NT2/D1 (cell line): ENCODE results near the gene SARS1.

Experiments
- DNase-seq: peaks from one replicate; pipeline ENCODE4 v3.0.0-alpha.2; 2011; ENCODE audit warnings: low read depth, low spot score
- H3K27me3 ChIP-seq: 2 replicates; pipeline ENCODE4 v1.6.0; 2011; ENCODE audit warnings: mild to moderate bottlenecking; ENCODE audit not compliant: insufficient read length, insufficient read depth
- H3K36me3 ChIP-seq: 2 replicates; pipeline ENCODE4 v1.6.1; 2011; ENCODE audit warnings: mild to moderate bottlenecking, low read length, mixed read lengths; ENCODE audit not compliant: insufficient read depth, insufficient read length
- H3K4me1 ChIP-seq: 2 replicates; pipeline ENCODE4 v1.5.1; 2011; ENCODE audit not compliant: insufficient read depth, insufficient read length
- H3K4me3 ChIP-seq: 2 replicates; pipeline ENCODE4 v1.5.1; 2011; ENCODE audit warnings: low read depth; ENCODE audit not compliant: insufficient read length
- H3K9ac ChIP-seq: 2 replicates; pipeline ENCODE4 v1.6.0; 2011; ENCODE audit warnings: low read depth; ENCODE audit not compliant: insufficient read length
- H3K9me3 ChIP-seq: 2 replicates; pipeline ENCODE4 v1.5.1; 2011; ENCODE audit warnings: mild to moderate bottlenecking, low read length; ENCODE audit not compliant: insufficient read depth
- SUZ12 ChIP-seq: IDR thresholded peaks from 2 replicates; pipeline ENCODE4 v1.6.1; 2011; ENCODE audit not compliant: insufficient read length, insufficient read depth; ENCODE audit errors: extremely low read depth
- YY1 ChIP-seq: IDR thresholded peaks from 2 replicates; pipeline ENCODE4 v1.6.1; 2011; ENCODE audit not compliant: insufficient read length, insufficient read depth
- ZNF274 ChIP-seq: IDR thresholded peaks from 2 replicates; pipeline ENCODE4 v1.6.1; 2011; ENCODE audit warnings: mild to moderate bottlenecking, low read depth, low read length

The SARS1 gene

DNA sequence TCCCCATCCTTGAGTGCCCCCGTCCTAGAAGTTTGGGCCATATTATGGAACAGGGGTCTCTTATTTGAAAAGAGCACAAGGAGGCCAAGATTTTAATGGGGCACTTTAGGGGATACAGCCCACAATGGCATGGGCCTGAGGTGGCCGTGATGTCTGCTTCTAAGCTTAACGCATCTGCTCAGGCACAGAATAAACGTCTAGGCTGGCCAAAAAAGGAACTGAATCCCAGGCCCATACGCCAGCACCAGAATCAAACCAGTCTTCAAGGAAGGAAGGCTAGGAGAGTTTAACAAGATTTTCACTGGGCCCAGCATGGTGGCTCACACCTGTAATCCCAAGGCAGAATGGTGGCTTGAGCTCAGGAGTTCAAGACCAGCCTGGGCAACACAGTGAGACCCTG, 9.2 kb upstream of the SARS1 start:
- no peaks in the 10 kb centered on the region for H3K36me3 ChIP-seq
- no peak for DNase-seq
- peaks cover 3% of the 10 kb centered on the region for H3K27me3 ChIP-seq
- no peak overlapping the region for H3K9ac ChIP-seq
- H3K4me1 ChIP-seq, result peaks cover 4% of the 10 kb centered on the region
- no peaks in the 10 kb centered on the region for H3K9me3 ChIP-seq
- H3K4me3 ChIP-seq, result no peak overlapping the region
- TF ChIP-seq SUZ12 (no peak), ZNF274 (no peak), YY1 (no peak)

DNA sequence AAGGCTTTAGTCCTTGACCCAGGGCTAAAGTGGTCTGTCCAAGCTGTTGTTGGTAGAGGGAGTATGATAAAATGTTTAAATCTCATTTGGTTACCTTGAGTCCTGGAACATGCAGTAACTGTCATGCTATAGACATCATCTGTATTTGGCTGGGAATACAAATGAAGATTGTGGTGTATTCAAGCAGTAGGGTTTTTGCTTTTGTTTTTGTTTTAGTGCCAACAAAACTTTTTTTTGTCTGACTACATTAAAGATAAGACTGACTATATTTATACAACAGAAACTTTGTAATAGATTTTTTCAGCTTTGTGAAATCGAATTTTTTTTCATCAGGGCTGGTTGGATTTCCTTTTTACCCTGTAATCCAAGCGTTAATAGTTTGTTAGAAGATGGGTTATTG, 7.4 kb upstream of the SARS1 start:
- no peak overlapping the region for H3K4me3 ChIP-seq
- peaks cover 2% of the 10 kb centered on the region for H3K4me1 ChIP-seq
- H3K36me3 ChIP-seq, result no peaks in the 10 kb centered on the region
- DNase-seq, result no peak
- no peak overlapping the region for H3K9ac ChIP-seq
- no peaks in the 10 kb centered on the region for H3K9me3 ChIP-seq
- H3K27me3 ChIP-seq, result peaks cover 6% of the 10 kb centered on the region
- TF ChIP-seq YY1 (no peak), SUZ12 (no peak), ZNF274 (no peak)

DNA sequence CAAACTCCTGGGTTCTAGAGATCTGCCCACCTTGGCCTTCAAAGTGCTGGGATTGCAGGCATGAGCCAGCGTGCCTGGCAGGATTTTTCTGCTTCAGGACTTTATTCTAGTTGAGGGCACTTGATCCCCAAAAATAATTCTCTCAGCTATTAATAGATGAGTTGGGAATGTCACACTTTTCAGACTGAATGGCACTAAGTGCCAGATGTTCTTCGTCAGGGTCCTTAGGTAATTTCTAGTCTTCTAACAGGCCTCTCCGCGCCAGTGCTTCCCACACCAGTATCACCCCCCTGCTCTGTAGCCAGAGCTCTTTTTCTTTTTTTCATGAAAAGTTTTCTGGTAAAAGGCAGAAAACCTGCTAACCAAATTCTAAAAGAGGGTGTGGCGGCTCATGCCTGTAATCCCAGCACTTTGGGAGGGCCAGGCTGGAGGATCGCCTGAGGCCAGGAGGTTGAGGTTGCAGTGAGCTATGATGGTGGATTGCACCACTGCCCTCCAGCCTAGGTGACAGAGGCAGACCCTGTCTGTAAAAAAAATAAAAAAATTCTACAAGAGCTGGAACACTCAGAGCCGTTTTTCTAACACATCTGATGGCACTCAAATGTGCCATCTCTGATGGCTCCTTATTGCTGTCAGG, 6.1 kb upstream of the SARS1 start:
- Histone ChIP-seq H3K27me3 (peaks cover 6% of the 10 kb centered on the region), H3K4me1 (no peaks in the 10 kb centered on the region), H3K9ac (no peak overlapping the region), H3K9me3 (no peaks in the 10 kb centered on the region), H3K36me3 (no peaks in the 10 kb centered on the region), H3K4me3 (no peak overlapping the region)
- TF ChIP-seq ZNF274 (no peak), SUZ12 (no peak), YY1 (no peak)
- DNase-seq, result no peak

DNA sequence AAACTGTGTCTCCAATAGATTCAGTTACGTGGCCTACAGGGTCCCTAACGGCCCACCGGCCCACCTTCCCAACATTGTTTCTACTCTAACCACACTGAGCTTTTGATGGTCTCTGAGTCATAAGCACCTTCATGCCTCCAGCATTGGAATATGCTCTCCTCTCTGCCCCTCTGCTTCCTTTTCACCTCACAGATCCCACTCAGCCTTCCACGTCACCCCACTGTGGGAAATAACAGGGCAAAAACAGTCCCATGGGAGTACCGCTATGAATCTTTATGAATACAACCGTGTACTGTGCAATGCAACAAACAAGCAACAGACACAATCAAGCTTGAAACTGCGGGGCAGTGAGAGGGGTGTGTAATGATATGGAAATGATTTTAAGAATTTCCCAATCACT, 5.3 kb upstream of the SARS1 start:
- H3K27me3 ChIP-seq, result peaks cover 6% of the 10 kb centered on the region
- H3K9ac ChIP-seq, result no peak overlapping the region
- no peaks in the 10 kb centered on the region for H3K36me3 ChIP-seq
- H3K9me3 ChIP-seq, result no peaks in the 10 kb centered on the region
- TF ChIP-seq ZNF274 (no peak), YY1 (no peak), SUZ12 (no peak)
- DNase-seq, result no peak
- no peak overlapping the region for H3K4me3 ChIP-seq
- H3K4me1 ChIP-seq, result no peaks in the 10 kb centered on the region

DNA sequence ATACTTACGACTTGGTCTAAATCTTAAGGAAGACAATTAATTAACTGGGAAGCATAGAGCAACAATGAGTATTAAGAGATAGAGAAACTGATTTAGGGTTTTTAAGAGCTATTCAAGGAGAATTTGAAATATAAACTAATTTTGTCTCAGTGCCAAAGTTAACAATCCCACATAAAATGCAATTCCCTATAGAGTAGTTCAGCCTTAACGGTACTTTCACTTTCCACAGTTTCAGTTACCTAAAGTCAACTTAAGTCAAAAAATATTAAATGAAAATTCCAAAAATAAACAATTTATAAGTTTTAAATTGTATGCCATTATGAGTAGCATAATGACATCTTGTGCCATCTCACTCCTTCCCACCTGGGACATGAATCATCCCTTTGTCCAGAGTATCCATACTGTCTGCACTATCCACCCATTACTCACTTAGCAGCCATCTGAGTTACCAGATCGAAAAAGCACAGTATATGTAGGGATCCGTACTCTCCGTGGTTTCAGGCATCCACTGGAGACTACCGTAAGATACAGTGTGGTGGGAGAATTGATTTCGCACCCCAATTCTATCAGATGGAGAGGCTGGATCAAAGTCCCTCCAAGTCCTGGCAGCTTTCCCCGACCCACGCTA, 4.8 kb upstream of the SARS1 start:
- H3K9ac ChIP-seq, result no peak overlapping the region
- no peak overlapping the region for H3K4me3 ChIP-seq
- no peaks in the 10 kb centered on the region for H3K36me3 ChIP-seq
- TF ChIP-seq SUZ12 (no peak), ZNF274 (no peak), YY1 (no peak)
- DNase-seq, result no peak
- peaks cover 6% of the 10 kb centered on the region for H3K27me3 ChIP-seq
- no peaks in the 10 kb centered on the region for H3K4me1 ChIP-seq
- H3K9me3 ChIP-seq, result no peaks in the 10 kb centered on the region

DNA sequence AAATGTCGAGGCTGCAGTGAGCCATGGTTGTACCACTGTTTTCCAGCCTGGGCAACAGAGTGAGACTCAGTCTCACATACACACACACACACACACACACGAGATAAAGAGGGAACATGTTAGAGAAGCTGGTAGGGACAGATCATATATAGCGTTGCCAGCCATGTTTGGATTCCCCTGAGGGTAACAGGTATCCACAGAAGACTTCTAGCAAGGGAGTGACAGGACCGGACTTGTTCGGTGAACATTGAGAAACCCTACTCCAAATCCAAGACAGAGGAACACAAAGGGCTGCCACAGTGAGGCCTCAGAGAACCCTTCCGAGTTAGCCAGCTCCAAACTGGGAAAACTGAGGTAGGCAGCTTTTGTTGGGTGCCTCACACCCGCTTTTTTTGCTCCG, 3.7 kb upstream of the SARS1 start:
- H3K4me3 ChIP-seq, result no peak overlapping the region
- H3K9me3 ChIP-seq, result no peaks in the 10 kb centered on the region
- TF ChIP-seq YY1 (no peak), SUZ12 (no peak), ZNF274 (no peak)
- H3K9ac ChIP-seq, result no peak overlapping the region
- H3K27me3 ChIP-seq, result peaks cover 6% of the 10 kb centered on the region
- H3K4me1 ChIP-seq, result no peaks in the 10 kb centered on the region
- no peak for DNase-seq
- peaks cover 3% of the 10 kb centered on the region for H3K36me3 ChIP-seq

DNA sequence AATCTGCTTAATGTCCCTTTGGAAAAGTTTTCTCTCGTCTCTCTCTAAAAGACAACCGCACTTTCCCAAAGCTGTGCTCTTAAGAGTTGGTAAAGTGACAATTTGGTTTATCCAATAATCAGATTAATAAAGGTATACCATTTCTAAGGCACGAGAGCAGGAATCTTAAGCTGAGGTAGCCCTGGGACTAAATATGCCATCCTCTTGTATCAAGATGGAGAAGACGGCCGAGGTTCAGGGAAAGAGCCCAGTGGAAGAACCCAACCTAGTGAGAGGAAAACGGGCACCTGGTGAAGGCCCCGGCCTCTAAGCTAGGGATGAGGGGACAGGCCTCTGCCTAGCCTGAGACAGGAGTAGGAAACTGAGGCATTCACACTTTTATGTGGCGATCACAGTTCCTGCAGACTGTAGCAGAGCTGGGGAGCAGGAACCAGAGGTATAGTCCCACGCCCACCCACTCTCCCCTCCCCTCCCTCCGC, 334 bp upstream of the SARS1 start:
- Histone ChIP-seq H3K27me3 (peaks cover 6% of the 10 kb centered on the region), H3K9ac (peak overlapping the region; percentile 44), H3K4me3 (peak overlapping the region; percentile 100), H3K9me3 (no peaks in the 10 kb centered on the region), H3K36me3 (peaks cover 18% of the 10 kb centered on the region), H3K4me1 (no peaks in the 10 kb centered on the region)
- no peak for DNase-seq
- no peak for TF ChIP-seq YY1
- no peak for TF ChIP-seq SUZ12
- no peak for TF ChIP-seq ZNF274
